ENCODE measurements around the gene GPR4.

- TF ChIP-seq, protein P1, sequence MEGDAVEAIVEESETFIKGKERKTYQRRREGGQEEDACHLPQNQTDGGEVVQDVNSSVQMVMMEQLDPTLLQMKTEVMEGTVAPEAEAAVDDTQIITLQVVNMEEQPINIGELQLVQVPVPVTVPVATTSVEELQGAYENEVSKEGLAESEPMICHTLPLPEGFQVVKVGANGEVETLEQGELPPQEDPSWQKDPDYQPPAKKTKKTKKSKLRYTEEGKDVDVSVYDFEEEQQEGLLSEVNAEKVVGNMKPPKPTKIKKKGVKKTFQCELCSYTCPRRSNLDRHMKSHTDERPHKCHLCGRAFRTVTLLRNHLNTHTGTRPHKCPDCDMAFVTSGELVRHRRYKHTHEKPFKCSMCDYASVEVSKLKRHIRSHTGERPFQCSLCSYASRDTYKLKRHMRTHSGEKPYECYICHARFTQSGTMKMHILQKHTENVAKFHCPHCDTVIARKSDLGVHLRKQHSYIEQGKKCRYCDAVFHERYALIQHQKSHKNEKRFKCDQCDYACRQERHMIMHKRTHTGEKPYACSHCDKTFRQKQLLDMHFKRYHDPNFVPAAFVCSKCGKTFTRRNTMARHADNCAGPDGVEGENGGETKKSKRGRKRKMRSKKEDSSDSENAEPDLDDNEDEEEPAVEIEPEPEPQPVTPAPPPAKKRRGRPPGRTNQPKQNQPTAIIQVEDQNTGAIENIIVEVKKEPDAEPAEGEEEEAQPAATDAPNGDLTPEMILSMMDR (IDR thresholded peaks at IDR 0.05) = no peak
- no peak for TF ChIP-seq POLR2A (IDR thresholded peaks at IDR 0.05)
These were observed 42.1 kb upstream of the GPR4 start for GRCh38 chr19:45643927-45644771.

All from thyroid gland (tissue), 4 donors.